Astrocyte (in vitro differentiated cells and primary cell): ENCODE data around the gene SPON1. TPM values are rescaled to one million over a fixed set of nuclear protein-coding genes. Genes with fewer than 3 reads are reported as not detected.

Experiments
- DNase-seq: peaks from one replicate; pipeline ENCODE4 v3.0.0-alpha.2; 2010; ENCODE audit warnings: low read depth
- FAIRE-seq: peaks from 2 replicates; lab custom pipeline; 2011; peaks lifted over from hg19 to GRCh38; lab: Jason Lieb, UNC
- H2AFZ ChIP-seq: 2 replicates; pipeline ENCODE4 v1.6.0; 2012; ENCODE audit warnings: low read depth, low read length, inconsistent platforms
- H3K27ac ChIP-seq: 2 replicates; pipeline ENCODE4 v1.5.1; 2011; ENCODE audit warnings: low read depth, low read length, inconsistent platforms
- H3K27me3 ChIP-seq: 2 replicates; pipeline ENCODE4 v1.6.0; 2011; ENCODE audit warnings: low read length, inconsistent platforms; ENCODE audit not compliant: insufficient read depth
- H3K36me3 ChIP-seq: 2 replicates; pipeline ENCODE4 v1.5.1; 2011; ENCODE audit warnings: low read length, inconsistent platforms; ENCODE audit not compliant: insufficient read depth
- H3K4me1 ChIP-seq: 2 replicates; pipeline ENCODE4 v1.5.1; 2011; ENCODE audit warnings: low read length, inconsistent platforms; ENCODE audit not compliant: insufficient read depth
- H3K4me2 ChIP-seq: 2 replicates; pipeline ENCODE4 v1.6.0; 2012; ENCODE audit warnings: low read length, inconsistent platforms
- H3K4me3 ChIP-seq: 2 replicates; pipeline ENCODE4 v1.5.1; 2011; ENCODE audit warnings: low read depth, mild to moderate bottlenecking, low read length, inconsistent platforms; ENCODE audit not compliant: insufficient read depth
- H3K79me2 ChIP-seq: 2 replicates; pipeline ENCODE4 v1.6.0; 2012; ENCODE audit warnings: mild to moderate bottlenecking, low read length, inconsistent platforms; ENCODE audit not compliant: insufficient read depth
- H3K9ac ChIP-seq: 2 replicates; pipeline ENCODE4 v1.6.0; 2012; ENCODE audit warnings: mild to moderate bottlenecking, low read length, inconsistent platforms
- H3K9me3 ChIP-seq: 2 replicates; pipeline ENCODE4 v1.5.1; 2012; ENCODE audit warnings: low read depth, mild to moderate bottlenecking, low read length, inconsistent platforms; ENCODE audit not compliant: insufficient read depth
- H4K20me1 ChIP-seq: 2 replicates; pipeline ENCODE4 v1.6.0; 2012; ENCODE audit warnings: low read length, inconsistent platforms; ENCODE audit not compliant: insufficient read depth
- H3K27ac Mint-ChIP-seq: one replicate; pipeline ENCODE4 v1.8.0; 2021; ENCODE audit warnings: mild to moderate bottlenecking, mixed read lengths; ENCODE audit not compliant: unreplicated experiment
- H3K27me3 Mint-ChIP-seq: one replicate; pipeline ENCODE4 v1.8.0; 2021; ENCODE audit warnings: low read depth, mixed read lengths; ENCODE audit not compliant: unreplicated experiment
- H3K36me3 Mint-ChIP-seq: one replicate; pipeline ENCODE4 v1.8.0; 2021; ENCODE audit warnings: low read depth, mixed read lengths; ENCODE audit not compliant: unreplicated experiment
- H3K4me1 Mint-ChIP-seq: one replicate; pipeline ENCODE4 v1.8.0; 2021; ENCODE audit warnings: low read depth, mixed read lengths; ENCODE audit not compliant: unreplicated experiment
- H3K4me3 Mint-ChIP-seq: one replicate; pipeline ENCODE4 v1.8.0; 2021; ENCODE audit warnings: mild to moderate bottlenecking, moderate library complexity, mixed read lengths; ENCODE audit not compliant: unreplicated experiment
- H3K9me3 Mint-ChIP-seq: one replicate; pipeline ENCODE4 v1.8.0; 2021; ENCODE audit warnings: mild to moderate bottlenecking, mixed read lengths; ENCODE audit not compliant: unreplicated experiment
- CTCF ChIP-seq: IDR thresholded peaks from 2 replicates; pipeline ENCODE4 v1.5.1; 2011; ENCODE audit warnings: low read depth, mild to moderate bottlenecking, inconsistent platforms, low read length, moderate library complexity; ENCODE audit not compliant: insufficient read depth
- EZH2 ChIP-seq: IDR thresholded peaks from 2 replicates; pipeline ENCODE4 v1.6.1; 2012; ENCODE audit warnings: mild to moderate bottlenecking, low read length, inconsistent platforms; ENCODE audit not compliant: insufficient read depth
- total RNA-seq: library from RNA; stranded (reverse); gene quantifications from 2 replicates; pipeline ENCODE4 v1.2.1, GENCODE V29; 2021

The SPON1 gene
- total RNA-seq, 1 donor from 2014 or later: 2.0 TPM

GRCh38 chr11:14269692-14270573 is 307.4 kb downstream of the SPON1 start:
- Mint-ChIP-seq H3K36me3 (peaks cover 37% of the 10 kb centered on the region), H3K27me3 (no peaks in the 10 kb centered on the region), H3K4me3 (no peak overlapping the region), H3K27ac (no peak overlapping the region), H3K9me3 (peaks cover 9% of the 10 kb centered on the region), H3K4me1 (peaks cover under 1% of the 10 kb centered on the region)
- peaks cover 3% of the 10 kb centered on the region for H3K36me3 ChIP-seq
- DNase-seq (no peak), FAIRE-seq (no peak)
- H3K4me3 ChIP-seq: no peak overlapping the region
- H3K27ac ChIP-seq: no peak overlapping the region
- H3K9me3 ChIP-seq: no peaks in the 10 kb centered on the region
- H4K20me1 ChIP-seq: no peaks in the 10 kb centered on the region
- no peak overlapping the region for H3K9ac ChIP-seq
- no peak overlapping the region for H3K4me2 ChIP-seq
- no peaks in the 10 kb centered on the region for H3K27me3 ChIP-seq
- no peaks in the 10 kb centered on the region for H3K79me2 ChIP-seq
- H3K4me1 ChIP-seq: no peaks in the 10 kb centered on the region
- TF ChIP-seq CTCF (no peak), EZH2 (no peak)
- H2AFZ ChIP-seq: no peak overlapping the region

GRCh38 chr11:14270690-14271542 is 308.4 kb downstream of the SPON1 start:
- no peak for DNase-seq
- Histone ChIP-seq H2AFZ (no peak overlapping the region), H3K4me3 (no peak overlapping the region), H3K27ac (no peak overlapping the region), H4K20me1 (no peaks in the 10 kb centered on the region), H3K4me2 (no peak overlapping the region), H3K36me3 (peaks cover 3% of the 10 kb centered on the region), H3K9ac (no peak overlapping the region), H3K4me1 (no peaks in the 10 kb centered on the region), H3K27me3 (no peaks in the 10 kb centered on the region), H3K79me2 (no peaks in the 10 kb centered on the region), H3K9me3 (no peaks in the 10 kb centered on the region)
- H3K27ac Mint-ChIP-seq: no peak overlapping the region
- no peak overlapping the region for H3K4me3 Mint-ChIP-seq
- peaks cover 8% of the 10 kb centered on the region for H3K4me1 Mint-ChIP-seq
- no peak for TF ChIP-seq EZH2
- TF ChIP-seq CTCF: no peak
- peaks cover 13% of the 10 kb centered on the region for H3K9me3 Mint-ChIP-seq
- no peaks in the 10 kb centered on the region for H3K27me3 Mint-ChIP-seq
- FAIRE-seq: no peak
- H3K36me3 Mint-ChIP-seq: peaks cover 38% of the 10 kb centered on the region
